BLaER1 (cell line): Measurements from ENCODE around the gene SLC9C1.
A peak's percentile ranks its signal among the peaks of the same experiment; 100 is the strongest.

Experiments used
- H3K27ac ChIP-seq: shearing (Covaris generic); formaldehyde crosslinking; 2 replicates; pipeline ENCODE4 v1.8.1; 2022
- H3K27me3 ChIP-seq: shearing (Covaris generic); formaldehyde crosslinking; 2 replicates; pipeline ENCODE4 v1.8.1; 2022
- H3K36me3 ChIP-seq: shearing (Covaris generic); formaldehyde crosslinking; 2 replicates; pipeline ENCODE4 v1.8.1; 2022
- H3K4me1 ChIP-seq: shearing (Covaris generic); formaldehyde crosslinking; 2 replicates; pipeline ENCODE4 v1.8.1; 2022
- H3K4me2 ChIP-seq: shearing (Covaris generic); formaldehyde crosslinking; 2 replicates; pipeline ENCODE4 v1.8.1; 2022
- H3K4me3 ChIP-seq: shearing (Covaris generic); formaldehyde crosslinking; 2 replicates; pipeline ENCODE4 v1.8.1; 2022
- H3K9ac ChIP-seq: shearing (Covaris generic); formaldehyde crosslinking; 2 replicates; pipeline ENCODE4 v1.8.1; 2022
- H3K9me3 ChIP-seq: shearing (Covaris generic); formaldehyde crosslinking; 2 replicates; pipeline ENCODE4 v1.8.1; 2022
- H4K20me1 ChIP-seq: shearing (Covaris generic); formaldehyde crosslinking; 2 replicates; pipeline ENCODE4 v1.8.1; 2022
- Cebpa-rat ChIP-seq: shearing (Covaris generic); IDR thresholded peaks from 2 replicates; pipeline ENCODE4 v1.8.1; 2022

Gene SLC9C1

GRCh38 chr3:112134335-112135124 lies 159.5 kb downstream of the SLC9C1 start:
- Histone ChIP-seq H3K4me1 (peaks cover 91% of the 10 kb centered on the region), H3K27me3 (no peaks in the 10 kb centered on the region), H3K27ac (peak overlapping the region; percentile 81), H3K4me2 (peak overlapping the region; percentile 83), H4K20me1 (no peaks in the 10 kb centered on the region), H3K9ac (no peak overlapping the region), H3K9me3 (no peaks in the 10 kb centered on the region), H3K36me3 (peaks cover 8% of the 10 kb centered on the region; the same call in 1 of the 2 replicates), H3K4me3 (no peak overlapping the region)
- TF ChIP-seq Cebpa-rat = no peak

- H3K27ac ChIP-seq = peak overlapping the region; percentile 81
- H4K20me1 ChIP-seq = no peaks in the 10 kb centered on the region
- TF ChIP-seq Cebpa-rat = no peak
- H3K9me3 ChIP-seq = no peaks in the 10 kb centered on the region
- no peak overlapping the region for H3K9ac ChIP-seq
- peaks cover 8% of the 10 kb centered on the region; the same call in 1 of the 2 replicates for H3K36me3 ChIP-seq
- peaks cover 99% of the 10 kb centered on the region for H3K4me1 ChIP-seq
- H3K4me2 ChIP-seq = peak overlapping the region; percentile 83
- no peaks in the 10 kb centered on the region for H3K27me3 ChIP-seq
- H3K4me3 ChIP-seq = no peak overlapping the region; the same call in 1 of the 2 replicates
These were observed 160.2 kb downstream of the SLC9C1 start for GRCh38 chr3:112133626-112134334.

- peak within 1 kb of the TSS; percentile 81 for H3K27ac ChIP-seq
- H3K27me3 ChIP-seq = no peaks in the 10 kb centered on the region
- no peak for TF ChIP-seq Cebpa-rat
- H3K4me1 ChIP-seq = peaks cover 100% of the 10 kb centered on the region
- H3K4me3 ChIP-seq = peak within 1 kb of the TSS; percentile 68
- H3K4me2 ChIP-seq = peak within 1 kb of the TSS; percentile 83
- no peaks in the 10 kb centered on the region for H4K20me1 ChIP-seq
- H3K36me3 ChIP-seq = peaks cover 8% of the 10 kb centered on the region; the same call in 1 of the 2 replicates
- no peaks in the 10 kb centered on the region for H3K9me3 ChIP-seq
- H3K9ac ChIP-seq = peak within 1 kb of the TSS; percentile 76
These were observed 161.0 kb downstream of the SLC9C1 start, which contains the start of gene GCSAM for GRCh38 chr3:112132975-112133448. Gene GCSAM, minus strand, starts transcription at chr3:112133248. Its CDS starts 128 bp downstream, at chr3:112133120.

GRCh38 chr3:112132554-112132953 lies 161.5 kb downstream of the SLC9C1 start:
- H4K20me1 ChIP-seq = no peaks in the 10 kb centered on the region
- peaks cover 100% of the 10 kb centered on the region for H3K4me1 ChIP-seq
- H3K4me2 ChIP-seq = peak overlapping the region; percentile 83
- TF ChIP-seq Cebpa-rat = no peak
- H3K4me3 ChIP-seq = peak overlapping the region; percentile 68
- H3K9me3 ChIP-seq = no peaks in the 10 kb centered on the region
- H3K27ac ChIP-seq = peak overlapping the region; percentile 81
- H3K27me3 ChIP-seq = no peaks in the 10 kb centered on the region
- peaks cover 8% of the 10 kb centered on the region; the same call in 1 of the 2 replicates for H3K36me3 ChIP-seq
- H3K9ac ChIP-seq = peak overlapping the region; percentile 76

DNA sequence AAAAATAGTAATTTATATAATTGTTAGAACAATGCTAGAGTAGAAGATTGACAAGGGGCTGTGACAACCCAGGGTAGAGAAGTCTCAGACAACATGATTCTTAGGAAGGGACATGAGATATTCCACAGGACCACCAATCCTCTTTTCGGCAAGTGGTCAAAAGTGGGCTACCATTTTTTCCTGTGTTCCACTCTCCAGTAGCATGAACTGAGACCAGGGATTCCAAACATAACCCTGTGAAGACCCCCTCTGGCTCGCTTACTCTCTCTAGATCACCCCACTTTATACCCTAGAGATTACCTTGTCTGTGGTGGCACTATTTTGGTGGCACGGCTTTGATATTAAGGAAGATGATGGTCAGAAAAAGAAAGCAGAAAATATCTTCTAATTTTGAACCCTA lies 161.9 kb downstream of the SLC9C1 start:
- Histone ChIP-seq H3K36me3 (peaks cover 8% of the 10 kb centered on the region; the same call in 1 of the 2 replicates), H3K9me3 (no peaks in the 10 kb centered on the region), H3K4me1 (peaks cover 100% of the 10 kb centered on the region), H3K4me2 (peak overlapping the region; percentile 83), H3K27ac (peak overlapping the region; percentile 81), H3K4me3 (peak overlapping the region; percentile 68), H3K27me3 (no peaks in the 10 kb centered on the region), H4K20me1 (no peaks in the 10 kb centered on the region), H3K9ac (peak overlapping the region; percentile 76)
- TF ChIP-seq Cebpa-rat = no peak

DNA sequence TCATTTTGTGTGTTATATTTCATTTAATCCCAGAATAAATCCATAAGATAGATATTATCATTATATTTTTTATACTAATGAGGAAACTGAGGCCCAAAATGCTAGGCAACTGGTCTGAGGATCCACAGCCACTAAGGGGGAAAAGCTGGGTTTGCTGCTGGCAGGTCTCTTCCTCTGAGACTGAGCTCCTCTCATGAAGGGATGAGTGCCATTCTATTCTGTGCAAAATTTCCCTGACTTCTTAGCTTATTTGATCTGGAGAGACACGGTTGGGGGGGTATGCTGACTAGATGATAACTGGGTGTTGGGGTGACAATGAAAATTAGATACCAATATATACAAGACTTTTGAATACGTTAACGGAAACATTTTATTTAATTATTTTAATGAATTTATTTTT lies 162.9 kb downstream of the SLC9C1 start:
- peaks cover 8% of the 10 kb centered on the region; the same call in 1 of the 2 replicates for H3K36me3 ChIP-seq
- TF ChIP-seq Cebpa-rat = no peak
- peak overlapping the region; percentile 39 for H3K9ac ChIP-seq
- peaks cover 100% of the 10 kb centered on the region for H3K4me1 ChIP-seq
- no peaks in the 10 kb centered on the region for H3K9me3 ChIP-seq
- H4K20me1 ChIP-seq = no peaks in the 10 kb centered on the region
- H3K4me2 ChIP-seq = peak overlapping the region; percentile 83
- H3K27me3 ChIP-seq = no peaks in the 10 kb centered on the region
- H3K4me3 ChIP-seq = peak overlapping the region; percentile 68
- H3K27ac ChIP-seq = peak overlapping the region; percentile 81

DNA sequence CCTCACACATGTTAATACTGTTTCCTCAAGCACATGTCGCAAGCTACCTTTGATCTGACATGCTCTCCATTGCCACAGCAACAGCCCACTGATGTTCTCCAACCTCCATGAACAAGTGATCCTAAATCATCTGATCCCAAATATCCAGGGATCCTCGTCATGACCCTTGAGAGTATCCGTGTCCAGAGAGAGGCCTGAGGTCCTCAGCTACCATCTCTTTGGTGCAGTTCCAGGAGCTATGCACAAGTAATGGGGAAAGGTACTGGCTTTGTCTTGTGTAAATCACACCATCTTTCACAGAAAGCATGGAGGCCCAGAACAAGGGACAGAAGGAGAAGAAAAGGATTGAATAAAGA lies 163.4 kb downstream of the SLC9C1 start:
- H3K27me3 ChIP-seq = no peaks in the 10 kb centered on the region
- peaks cover 8% of the 10 kb centered on the region; the same call in 1 of the 2 replicates for H3K36me3 ChIP-seq
- no peaks in the 10 kb centered on the region for H4K20me1 ChIP-seq
- H3K9ac ChIP-seq = peak overlapping the region; percentile 39; the same call in 1 of the 2 replicates
- H3K4me3 ChIP-seq = peak overlapping the region; percentile 68
- no peaks in the 10 kb centered on the region for H3K9me3 ChIP-seq
- TF ChIP-seq Cebpa-rat = no peak
- peak overlapping the region; percentile 81 for H3K27ac ChIP-seq
- peak overlapping the region; percentile 83 for H3K4me2 ChIP-seq
- H3K4me1 ChIP-seq = peaks cover 100% of the 10 kb centered on the region

- peaks cover 100% of the 10 kb centered on the region for H3K4me1 ChIP-seq
These were observed 163.9 kb downstream of the SLC9C1 start for GRCh38 chr3:112129925-112130637.

More at GRCh38 chr3:112129925-112130637, 163.9 kb downstream of the SLC9C1 start:
- Histone ChIP-seq H3K27me3 (no peaks in the 10 kb centered on the region), H3K4me2 (peak overlapping the region; percentile 83), H4K20me1 (no peaks in the 10 kb centered on the region), H3K27ac (peak overlapping the region; percentile 81), H3K36me3 (peaks cover 8% of the 10 kb centered on the region; the same call in 1 of the 2 replicates), H3K4me3 (peak overlapping the region; percentile 68), H3K9ac (peak overlapping the region; percentile 39; the same call in 1 of the 2 replicates), H3K9me3 (no peaks in the 10 kb centered on the region)
- TF ChIP-seq Cebpa-rat = no peak
